HepG2 (cell line): ENCODE data around the gene UBE2C. TPM values are rescaled to one million over a fixed set of nuclear protein-coding genes. Genes with fewer than 3 reads are reported as not detected.

Experiments used
- AGO1 ChIP-seq: fragments of 200-400 bp; formaldehyde crosslinking; IDR thresholded peaks from 2 replicates; pipeline ENCODE4 v1.6.1; 2017; ENCODE audit warnings: mild to moderate bottlenecking, low read depth, low read length, moderate library complexity; ENCODE audit not compliant: poor library complexity, severe bottlenecking
- ARID5B ChIP-seq: IDR thresholded peaks from 2 replicates; pipeline ENCODE4 v1.4.0; 2020; ENCODE audit warnings: mild to moderate bottlenecking, missing genetic modification reagents
- BRF2 ChIP-seq: sonication (generic); formaldehyde crosslinking; IDR thresholded peaks from 2 replicates; pipeline ENCODE4 v1.8.1; 2022; ENCODE audit warnings: mild to moderate bottlenecking, missing genetic modification reagents
- GATAD1 ChIP-seq: IDR thresholded peaks from 2 replicates; pipeline ENCODE4 v1.6.1; 2016; ENCODE audit warnings: missing genetic modification reagents, missing compliant biosample characterization
- ISL2 ChIP-seq: sonication (generic); formaldehyde crosslinking; IDR thresholded peaks from 2 replicates; pipeline ENCODE4 v1.5.0; 2020; ENCODE audit warnings: missing genetic modification reagents
- ISX ChIP-seq: sonication (generic); formaldehyde crosslinking; conservative IDR thresholded peaks from 2 replicates; pipeline ENCODE4 v1.5.0; 2020; ENCODE audit warnings: missing genetic modification reagents
- NPAS2 ChIP-seq: sonication (generic); formaldehyde crosslinking; IDR thresholded peaks from 2 replicates; pipeline ENCODE4 v1.8.0; 2022; ENCODE audit warnings: mild to moderate bottlenecking, missing genetic modification reagents, borderline replicate concordance
- NRL ChIP-seq: sonication (generic); formaldehyde crosslinking; IDR thresholded peaks from 2 replicates; pipeline ENCODE4 v1.5.0; 2020; ENCODE audit warnings: missing genetic modification reagents, mild to moderate bottlenecking, moderate library complexity, borderline replicate concordance
- RFX1 ChIP-seq: fragments of 450-650 bp; IDR thresholded peaks from 2 replicates; pipeline ENCODE4 v1.6.1; 2017
- RFX5 ChIP-seq: IDR thresholded peaks from 2 replicates; pipeline ENCODE4 v1.6.1; 2011; ENCODE audit warnings: low read depth, low read length, improper control_type of control experiment
- SAFB2 ChIP-seq: sonication (generic); formaldehyde crosslinking; IDR thresholded peaks from 2 replicates; pipeline ENCODE4 v1.5.1; 2020; ENCODE audit warnings: missing genetic modification reagents, low read depth, mild to moderate bottlenecking, borderline replicate concordance
- SNAI1 ChIP-seq: sonication (generic); formaldehyde crosslinking; IDR thresholded peaks from 2 replicates; pipeline ENCODE4 v1.5.0; 2020; ENCODE audit warnings: mild to moderate bottlenecking, missing genetic modification reagents, borderline replicate concordance
- TCF7 ChIP-seq: sonication (generic); IDR thresholded peaks from 2 replicates; pipeline ENCODE4 v1.6.1; 2016; ENCODE audit warnings: antibody characterized with exemption, low read depth
- TFAP4 ChIP-seq: sonication (generic); IDR thresholded peaks from 2 replicates; pipeline ENCODE4 v1.6.1; 2016; ENCODE audit warnings: low read depth, borderline replicate concordance
- ZFP37 ChIP-seq: sonication (generic); formaldehyde crosslinking; IDR thresholded peaks from 2 replicates; pipeline ENCODE4 v1.4.0; 2020; ENCODE audit warnings: missing genetic modification reagents, borderline replicate concordance
- ZFP41 ChIP-seq: sonication (generic); formaldehyde crosslinking; IDR thresholded peaks from 2 replicates; pipeline ENCODE4 v1.4.0; 2020; ENCODE audit warnings: mild to moderate bottlenecking, missing genetic modification reagents, borderline replicate concordance
- ZNF460 ChIP-seq: sonication (generic); formaldehyde crosslinking; IDR thresholded peaks from 2 replicates; pipeline ENCODE4 v1.5.1; 2020; ENCODE audit warnings: missing genetic modification reagents, mild to moderate bottlenecking, borderline replicate concordance
- ZNF720 ChIP-seq: sonication (generic); formaldehyde crosslinking; IDR thresholded peaks from 2 replicates; pipeline ENCODE4 v1.4.0; 2020; ENCODE audit warnings: missing genetic modification reagents
- polyA plus RNA-seq, 8 experiments: library from polyadenylated mRNA; depleted of rRNA in 3 of 8; stranded (reverse) in 7 of 8; unstranded in 1 of 8; fragments of >200 nt; fragmentation: Illumina TruSeq in 4 of 8; extraction: Trizol in 4 of 8; gene quantifications; 2 replicates each; pipeline versions ENCODE4 v1.2.1 to v1.2.3, GENCODE V29; 2011 to 2016; ENCODE audit warnings: low read depth in 4 of 8, missing spikeins in 1 of 8, mixed read lengths in 1 of 8; ENCODE audit not compliant: insufficient read depth in 1 of 8
- total RNA-seq, 5 experiments: library from RNA; depleted of rRNA; stranded (reverse); fragments of >200 nt; fragmentation: Illumina TruSeq; extraction: Trizol; gene quantifications; 2 replicates each; pipeline ENCODE4 v1.2.3, GENCODE V29; 2016; ENCODE audit warnings: low read depth in 1 of 5
- TF ChIP-seq, protein P1 (sequence below): sonication (generic); formaldehyde crosslinking; conservative IDR thresholded peaks from 2 replicates; pipeline ENCODE4 v1.4.0; 2020; ENCODE audit warnings: mild to moderate bottlenecking, missing genetic modification reagents, moderate library complexity

Gene UBE2C
- total and polyA plus RNA-seq, 2 of the 13 experiments (the other 11 are each of a cell fraction or from before 2014, with no cell fraction given): 100 to 123 TPM

GRCh38 chr20:45857114-45857881, 44.9 kb downstream of the UBE2C start, which contains the start of the genes ACOT8 and ZSWIM3 (continued):
- TF ChIP-seq ARID5B (peak; percentile 62), ISX (no peak), GATAD1 (CRISPR knock-in tag) (peak; percentile 92), ZFP41 (CRISPR knock-in tag) (no peak), SNAI1 (CRISPR knock-in tag) (peak; percentile 29; the same call in 1 of the 2 replicates), ZNF720 (CRISPR knock-in tag) (no peak), TFAP4 (no peak), ZNF460 (CRISPR knock-in tag) (no peak), ISL2 (CRISPR knock-in tag) (peak; percentile 21; the same call in 1 of the 2 replicates), RFX1 (peak; percentile 26; the same call in 1 of the 2 replicates), TCF7 (no peak), RFX5 (no peak), AGO1 (peak; percentile 81), ZFP37 (CRISPR knock-in tag) (no peak), NRL (CRISPR knock-in tag) (no peak; the same call in 1 of the 2 replicates), SAFB2 (CRISPR knock-in tag) (no peak), NPAS2 (CRISPR knock-in tag) (0 out of 2 replicates have a peak, but pooled peaks have one; percentile 7), BRF2 (CRISPR knock-in tag) (no peak)
- TF ChIP-seq, protein P1, sequence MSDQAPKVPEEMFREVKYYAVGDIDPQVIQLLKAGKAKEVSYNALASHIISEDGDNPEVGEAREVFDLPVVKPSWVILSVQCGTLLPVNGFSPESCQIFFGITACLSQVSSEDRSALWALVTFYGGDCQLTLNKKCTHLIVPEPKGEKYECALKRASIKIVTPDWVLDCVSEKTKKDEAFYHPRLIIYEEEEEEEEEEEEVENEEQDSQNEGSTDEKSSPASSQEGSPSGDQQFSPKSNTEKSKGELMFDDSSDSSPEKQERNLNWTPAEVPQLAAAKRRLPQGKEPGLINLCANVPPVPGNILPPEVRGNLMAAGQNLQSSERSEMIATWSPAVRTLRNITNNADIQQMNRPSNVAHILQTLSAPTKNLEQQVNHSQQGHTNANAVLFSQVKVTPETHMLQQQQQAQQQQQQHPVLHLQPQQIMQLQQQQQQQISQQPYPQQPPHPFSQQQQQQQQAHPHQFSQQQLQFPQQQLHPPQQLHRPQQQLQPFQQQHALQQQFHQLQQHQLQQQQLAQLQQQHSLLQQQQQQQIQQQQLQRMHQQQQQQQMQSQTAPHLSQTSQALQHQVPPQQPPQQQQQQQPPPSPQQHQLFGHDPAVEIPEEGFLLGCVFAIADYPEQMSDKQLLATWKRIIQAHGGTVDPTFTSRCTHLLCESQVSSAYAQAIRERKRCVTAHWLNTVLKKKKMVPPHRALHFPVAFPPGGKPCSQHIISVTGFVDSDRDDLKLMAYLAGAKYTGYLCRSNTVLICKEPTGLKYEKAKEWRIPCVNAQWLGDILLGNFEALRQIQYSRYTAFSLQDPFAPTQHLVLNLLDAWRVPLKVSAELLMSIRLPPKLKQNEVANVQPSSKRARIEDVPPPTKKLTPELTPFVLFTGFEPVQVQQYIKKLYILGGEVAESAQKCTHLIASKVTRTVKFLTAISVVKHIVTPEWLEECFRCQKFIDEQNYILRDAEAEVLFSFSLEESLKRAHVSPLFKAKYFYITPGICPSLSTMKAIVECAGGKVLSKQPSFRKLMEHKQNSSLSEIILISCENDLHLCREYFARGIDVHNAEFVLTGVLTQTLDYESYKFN: peak; percentile 10; the same call in 1 of the 2 replicates
